Limb (tissue), 2 donors: ENCODE measurements around the gene ROR1.
"Not testable (repeated sequence)": the region's sequence is repeated elsewhere in the genome, so short reads cannot be mapped to it uniquely, and the experiment has no call there.

ENCODE experiments used
- DNase-seq, 2 donors: peaks; one replicate each; pipeline ENCODE4 v3.0.0-alpha.2; 2016; ENCODE audit errors: extremely low spot score in 2 of 2

The ROR1 gene

GRCh38 chr1:64220241-64220640 is 446.4 kb downstream of the ROR1 start:
- no peak for DNase-seq

GRCh38 chr1:64223329-64224151 is 449.7 kb downstream of the ROR1 start:
- DNase-seq = no peak

- not testable (repeated sequence) for DNase-seq
Observed at GRCh38 chr1:64224236-64224635, 450.4 kb downstream of the ROR1 start.

GRCh38 chr1:64228167-64228957 is 454.5 kb downstream of the ROR1 start:
- no peak for DNase-seq

GRCh38 chr1:64229307-64229706 is 455.5 kb downstream of the ROR1 start:
- DNase-seq = no peak
